HepG2 (cell line): Measurements from ENCODE around the gene ZDHHC18. TPM values are rescaled to one million over a fixed set of nuclear protein-coding genes. Genes with fewer than 3 reads are reported as not detected.

ENCODE experiments used
- CHD4 ChIP-seq: fragments of 200-600 bp; sonication (generic); IDR thresholded peaks from 2 replicates; pipeline ENCODE4 v1.7.0; 2017; ENCODE audit warnings: mild to moderate bottlenecking, low read length, borderline replicate concordance
- MAFG ChIP-seq: sonication (generic); formaldehyde crosslinking; IDR thresholded peaks from 2 replicates; pipeline ENCODE4 v1.5.1; 2020; ENCODE audit warnings: mild to moderate bottlenecking, missing genetic modification reagents
- MTF1 ChIP-seq: sonication (generic); formaldehyde crosslinking; IDR thresholded peaks from 2 replicates; pipeline ENCODE4 v1.5.0; 2020; ENCODE audit warnings: missing genetic modification reagents
- NRL ChIP-seq: sonication (generic); formaldehyde crosslinking; IDR thresholded peaks from 2 replicates; pipeline ENCODE4 v1.5.0; 2020; ENCODE audit warnings: missing genetic modification reagents, mild to moderate bottlenecking, moderate library complexity, borderline replicate concordance
- SOX5 ChIP-seq: IDR thresholded peaks from 2 replicates; pipeline ENCODE4 v1.6.1; 2016; ENCODE audit warnings: borderline replicate concordance
- TGIF2 ChIP-seq: IDR thresholded peaks from 2 replicates; pipeline ENCODE4 v1.6.1; 2016; ENCODE audit warnings: control low read depth, missing compliant biosample characterization
- TP53 ChIP-seq: sonication (generic); formaldehyde crosslinking; conservative IDR thresholded peaks from 2 replicates; pipeline ENCODE4 v1.4.0; 2020; ENCODE audit warnings: missing genetic modification reagents
- ZNF256 ChIP-seq: sonication (generic); formaldehyde crosslinking; conservative IDR thresholded peaks from 2 replicates; pipeline ENCODE4 v1.4.0; 2020; ENCODE audit warnings: missing genetic modification reagents
- ZNF678 ChIP-seq: sonication (generic); formaldehyde crosslinking; IDR thresholded peaks from 2 replicates; pipeline ENCODE4 v1.4.0; 2020; ENCODE audit warnings: mild to moderate bottlenecking, missing genetic modification reagents
- ZNF737 ChIP-seq: sonication (generic); formaldehyde crosslinking; IDR thresholded peaks from 2 replicates; pipeline ENCODE4 v1.5.0; 2020; ENCODE audit warnings: missing genetic modification reagents, mild to moderate bottlenecking, borderline replicate concordance
- ZNF768 ChIP-seq: sonication (generic); formaldehyde crosslinking; IDR thresholded peaks from 2 replicates; pipeline ENCODE4 v1.4.0; 2020; ENCODE audit warnings: missing genetic modification reagents
- polyA plus RNA-seq, 8 experiments: library from polyadenylated mRNA; depleted of rRNA in 3 of 8; stranded (reverse) in 7 of 8; unstranded in 1 of 8; fragments of >200 nt; fragmentation: Illumina TruSeq in 4 of 8; extraction: Trizol in 4 of 8; gene quantifications; 2 replicates each; pipeline versions ENCODE4 v1.2.1 to v1.2.3, GENCODE V29; 2011 to 2016; ENCODE audit warnings: low read depth in 4 of 8, missing spikeins in 1 of 8, mixed read lengths in 1 of 8; ENCODE audit not compliant: insufficient read depth in 1 of 8
- total RNA-seq, 5 experiments: library from RNA; depleted of rRNA; stranded (reverse); fragments of >200 nt; fragmentation: Illumina TruSeq; extraction: Trizol; gene quantifications; 2 replicates each; pipeline ENCODE4 v1.2.3, GENCODE V29; 2016; ENCODE audit warnings: low read depth in 1 of 5
- TF ChIP-seq, protein P1 (sequence below): sonication (generic); formaldehyde crosslinking; IDR thresholded peaks from 2 replicates; pipeline ENCODE4 v1.4.0; 2020; ENCODE audit warnings: missing genetic modification reagents
- TF ChIP-seq, protein P2 (sequence below): IDR thresholded peaks from 2 replicates; pipeline ENCODE4 v1.6.1; 2018; ENCODE audit warnings: missing genetic modification reagents
- TF ChIP-seq, protein P3 (sequence below): fragments of 450-650 bp; IDR thresholded peaks from 2 replicates; pipeline ENCODE4 v1.6.1; 2017; ENCODE audit warnings: mild to moderate bottlenecking
- TF ChIP-seq, protein P4 (sequence below): sonication (generic); formaldehyde crosslinking; conservative IDR thresholded peaks from 2 replicates; pipeline ENCODE4 v1.8.0; 2022; ENCODE audit warnings: mild to moderate bottlenecking, moderate library complexity, missing genetic modification reagents
- TF ChIP-seq, protein P5 (sequence below): sonication (generic); formaldehyde crosslinking; IDR thresholded peaks from 2 replicates; pipeline ENCODE4 v1.4.0; 2020; ENCODE audit warnings: mild to moderate bottlenecking, missing genetic modification reagents

Gene ZDHHC18
- total and polyA plus RNA-seq, 2 of the 13 experiments (the other 11 are each of a cell fraction or from before 2014, with no cell fraction given): 13.2 to 35.3 TPM

DNA sequence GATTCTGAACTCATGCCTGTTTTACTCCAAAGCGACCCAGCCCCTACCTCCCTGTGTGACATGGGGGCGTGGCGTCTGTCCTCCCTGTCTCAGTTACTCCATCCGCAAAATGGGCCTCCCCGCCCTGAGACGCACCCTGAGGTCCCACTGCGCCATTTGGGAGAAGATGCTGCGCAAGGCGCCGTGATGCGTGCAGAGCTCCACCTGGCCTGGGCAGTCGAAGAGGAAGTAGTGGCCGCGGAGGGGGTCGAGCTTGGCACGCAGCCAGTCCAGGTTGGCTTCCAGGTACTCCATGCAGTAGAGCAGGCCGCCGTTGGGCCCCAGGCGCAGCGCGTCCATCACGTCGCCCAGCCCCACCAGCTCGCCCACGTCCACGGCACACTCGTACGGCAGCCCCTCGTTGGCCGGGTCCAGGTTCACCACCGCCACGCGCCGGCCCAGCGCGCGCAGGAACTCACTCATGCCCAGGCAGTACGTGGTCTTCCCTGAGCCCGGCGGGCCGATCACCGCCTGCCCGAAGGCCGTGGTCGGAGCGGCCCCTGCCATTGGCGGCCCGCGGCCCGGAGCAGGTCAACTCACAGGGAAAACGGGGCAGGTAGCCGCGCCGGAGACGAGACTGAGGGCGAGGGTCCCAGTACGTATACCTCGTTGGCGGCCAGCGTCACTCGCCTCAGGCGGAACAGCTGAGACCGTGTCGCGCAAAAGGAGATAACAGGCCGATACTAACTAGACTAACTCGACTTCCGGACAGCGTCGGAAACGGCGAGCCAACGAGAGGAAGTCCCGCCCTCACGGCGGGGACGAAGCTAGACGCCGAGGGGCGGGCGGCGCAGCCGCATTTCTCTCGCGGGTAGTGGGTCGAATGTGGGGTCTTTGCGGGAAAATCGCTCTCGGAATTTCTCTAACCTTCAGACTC is 63.3 kb downstream of the ZDHHC18 start, which contains the start of gene GPN2 (continued):
- TF ChIP-seq ZNF256 (CRISPR knock-in tag): peak; percentile 79; the same call in 1 of the 2 replicates
- TF ChIP-seq, protein P1, sequence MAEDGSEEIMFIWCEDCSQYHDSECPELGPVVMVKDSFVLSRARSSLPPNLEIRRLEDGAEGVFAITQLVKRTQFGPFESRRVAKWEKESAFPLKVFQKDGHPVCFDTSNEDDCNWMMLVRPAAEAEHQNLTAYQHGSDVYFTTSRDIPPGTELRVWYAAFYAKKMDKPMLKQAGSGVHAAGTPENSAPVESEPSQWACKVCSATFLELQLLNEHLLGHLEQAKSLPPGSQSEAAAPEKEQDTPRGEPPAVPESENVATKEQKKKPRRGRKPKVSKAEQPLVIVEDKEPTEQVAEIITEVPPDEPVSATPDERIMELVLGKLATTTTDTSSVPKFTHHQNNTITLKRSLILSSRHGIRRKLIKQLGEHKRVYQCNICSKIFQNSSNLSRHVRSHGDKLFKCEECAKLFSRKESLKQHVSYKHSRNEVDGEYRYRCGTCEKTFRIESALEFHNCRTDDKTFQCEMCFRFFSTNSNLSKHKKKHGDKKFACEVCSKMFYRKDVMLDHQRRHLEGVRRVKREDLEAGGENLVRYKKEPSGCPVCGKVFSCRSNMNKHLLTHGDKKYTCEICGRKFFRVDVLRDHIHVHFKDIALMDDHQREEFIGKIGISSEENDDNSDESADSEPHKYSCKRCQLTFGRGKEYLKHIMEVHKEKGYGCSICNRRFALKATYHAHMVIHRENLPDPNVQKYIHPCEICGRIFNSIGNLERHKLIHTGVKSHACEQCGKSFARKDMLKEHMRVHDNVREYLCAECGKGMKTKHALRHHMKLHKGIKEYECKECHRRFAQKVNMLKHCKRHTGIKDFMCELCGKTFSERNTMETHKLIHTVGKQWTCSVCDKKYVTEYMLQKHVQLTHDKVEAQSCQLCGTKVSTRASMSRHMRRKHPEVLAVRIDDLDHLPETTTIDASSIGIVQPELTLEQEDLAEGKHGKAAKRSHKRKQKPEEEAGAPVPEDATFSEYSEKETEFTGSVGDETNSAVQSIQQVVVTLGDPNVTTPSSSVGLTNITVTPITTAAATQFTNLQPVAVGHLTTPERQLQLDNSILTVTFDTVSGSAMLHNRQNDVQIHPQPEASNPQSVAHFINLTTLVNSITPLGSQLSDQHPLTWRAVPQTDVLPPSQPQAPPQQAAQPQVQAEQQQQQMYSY (CRISPR knock-in tag): peak; percentile 39; the same call in 1 of the 2 replicates
- TF ChIP-seq MTF1 (CRISPR knock-in tag): no peak
- TF ChIP-seq, protein P2, sequence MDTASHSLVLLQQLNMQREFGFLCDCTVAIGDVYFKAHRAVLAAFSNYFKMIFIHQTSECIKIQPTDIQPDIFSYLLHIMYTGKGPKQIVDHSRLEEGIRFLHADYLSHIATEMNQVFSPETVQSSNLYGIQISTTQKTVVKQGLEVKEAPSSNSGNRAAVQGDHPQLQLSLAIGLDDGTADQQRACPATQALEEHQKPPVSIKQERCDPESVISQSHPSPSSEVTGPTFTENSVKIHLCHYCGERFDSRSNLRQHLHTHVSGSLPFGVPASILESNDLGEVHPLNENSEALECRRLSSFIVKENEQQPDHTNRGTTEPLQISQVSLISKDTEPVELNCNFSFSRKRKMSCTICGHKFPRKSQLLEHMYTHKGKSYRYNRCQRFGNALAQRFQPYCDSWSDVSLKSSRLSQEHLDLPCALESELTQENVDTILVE (CRISPR knock-in tag): peak; percentile 71; the same call in 1 of the 2 replicates
- TF ChIP-seq NRL (CRISPR knock-in tag): peak; percentile 85
- no peak for TF ChIP-seq MAFG (CRISPR knock-in tag)
- no peak for TF ChIP-seq CHD4
- TF ChIP-seq, protein P3, sequence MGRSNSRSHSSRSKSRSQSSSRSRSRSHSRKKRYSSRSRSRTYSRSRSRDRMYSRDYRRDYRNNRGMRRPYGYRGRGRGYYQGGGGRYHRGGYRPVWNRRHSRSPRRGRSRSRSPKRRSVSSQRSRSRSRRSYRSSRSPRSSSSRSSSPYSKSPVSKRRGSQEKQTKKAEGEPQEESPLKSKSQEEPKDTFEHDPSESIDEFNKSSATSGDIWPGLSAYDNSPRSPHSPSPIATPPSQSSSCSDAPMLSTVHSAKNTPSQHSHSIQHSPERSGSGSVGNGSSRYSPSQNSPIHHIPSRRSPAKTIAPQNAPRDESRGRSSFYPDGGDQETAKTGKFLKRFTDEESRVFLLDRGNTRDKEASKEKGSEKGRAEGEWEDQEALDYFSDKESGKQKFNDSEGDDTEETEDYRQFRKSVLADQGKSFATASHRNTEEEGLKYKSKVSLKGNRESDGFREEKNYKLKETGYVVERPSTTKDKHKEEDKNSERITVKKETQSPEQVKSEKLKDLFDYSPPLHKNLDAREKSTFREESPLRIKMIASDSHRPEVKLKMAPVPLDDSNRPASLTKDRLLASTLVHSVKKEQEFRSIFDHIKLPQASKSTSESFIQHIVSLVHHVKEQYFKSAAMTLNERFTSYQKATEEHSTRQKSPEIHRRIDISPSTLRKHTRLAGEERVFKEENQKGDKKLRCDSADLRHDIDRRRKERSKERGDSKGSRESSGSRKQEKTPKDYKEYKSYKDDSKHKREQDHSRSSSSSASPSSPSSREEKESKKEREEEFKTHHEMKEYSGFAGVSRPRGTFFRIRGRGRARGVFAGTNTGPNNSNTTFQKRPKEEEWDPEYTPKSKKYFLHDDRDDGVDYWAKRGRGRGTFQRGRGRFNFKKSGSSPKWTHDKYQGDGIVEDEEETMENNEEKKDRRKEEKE: no peak
- peak; percentile 43; the same call in 1 of the 2 replicates for TF ChIP-seq ZNF768 (CRISPR knock-in tag)
- TF ChIP-seq, protein P4, sequence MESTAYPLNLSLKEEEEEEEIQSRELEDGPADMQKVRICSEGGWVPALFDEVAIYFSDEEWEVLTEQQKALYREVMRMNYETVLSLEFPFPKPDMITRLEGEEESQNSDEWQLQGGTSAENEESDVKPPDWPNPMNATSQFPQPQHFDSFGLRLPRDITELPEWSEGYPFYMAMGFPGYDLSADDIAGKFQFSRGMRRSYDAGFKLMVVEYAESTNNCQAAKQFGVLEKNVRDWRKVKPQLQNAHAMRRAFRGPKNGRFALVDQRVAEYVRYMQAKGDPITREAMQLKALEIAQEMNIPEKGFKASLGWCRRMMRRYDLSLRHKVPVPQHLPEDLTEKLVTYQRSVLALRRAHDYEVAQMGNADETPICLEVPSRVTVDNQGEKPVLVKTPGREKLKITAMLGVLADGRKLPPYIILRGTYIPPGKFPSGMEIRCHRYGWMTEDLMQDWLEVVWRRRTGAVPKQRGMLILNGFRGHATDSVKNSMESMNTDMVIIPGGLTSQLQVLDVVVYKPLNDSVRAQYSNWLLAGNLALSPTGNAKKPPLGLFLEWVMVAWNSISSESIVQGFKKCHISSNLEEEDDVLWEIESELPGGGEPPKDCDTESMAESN: peak; percentile 75; the same call in 1 of the 2 replicates
- no peak for TF ChIP-seq TGIF2
- TF ChIP-seq SOX5 (CRISPR knock-in tag): peak; percentile 26; the same call in 1 of the 2 replicates
- no peak; the same call in 1 of the 2 replicates for TF ChIP-seq TP53 (CRISPR knock-in tag)
- TF ChIP-seq, protein P5, sequence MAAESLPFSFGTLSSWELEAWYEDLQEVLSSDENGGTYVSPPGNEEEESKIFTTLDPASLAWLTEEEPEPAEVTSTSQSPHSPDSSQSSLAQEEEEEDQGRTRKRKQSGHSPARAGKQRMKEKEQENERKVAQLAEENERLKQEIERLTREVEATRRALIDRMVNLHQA (CRISPR knock-in tag): no peak
- 0 out of 2 replicates have a peak, but pooled peaks have one; percentile 65 for TF ChIP-seq ZNF678 (CRISPR knock-in tag)
- peak; percentile 73; the same call in 1 of the 2 replicates for TF ChIP-seq ZNF737 (CRISPR knock-in tag)
